Prostate gland (tissue), 2 donors: ENCODE data around the gene PRDM11. TPM values are rescaled to one million over a fixed set of nuclear protein-coding genes. Genes with fewer than 3 reads are reported as not detected.

Source experiments
- DNase-seq: peaks from one replicate; pipeline ENCODE4 v3.0.0-alpha.2; 2019; ENCODE audit warnings: low spot score
- H3K27ac ChIP-seq, 2 donors: fragments of 200-600 bp; sonication (generic); 2 replicates each; pipeline ENCODE4 v1.5.1; 2017 to 2019
- H3K27me3 ChIP-seq: fragments of 200-600 bp; sonication (generic); replicated peaks from 2 replicates; pipeline ENCODE4 v1.5.1; 2019; ENCODE audit not compliant: insufficient read depth
- H3K36me3 ChIP-seq, 2 donors: fragments of 200-600 bp; sonication (generic); 1 replicate in 1 of 2; 2 replicates in 1 of 2; pipeline versions ENCODE4 v1.5.1 to v1.8.1; 2017 to 2019
- H3K4me1 ChIP-seq: fragments of 200-600 bp; sonication (generic); replicated peaks from 2 replicates; pipeline ENCODE4 v1.5.1; 2019
- H3K4me3 ChIP-seq, 2 donors: fragments of 200-600 bp; sonication (generic); 2 replicates each; pipeline ENCODE4 v1.5.1; 2017 to 2019
- H3K9me3 ChIP-seq: fragments of 200-600 bp; sonication (generic); 2 replicates; pipeline ENCODE4 v1.5.1; 2017
- CTCF ChIP-seq, 4 experiments: fragments of 200-600 bp in 2 of 4; fragments of 450-650 bp in 2 of 4; sonication (generic) in 2 of 4; IDR thresholded peaks; 1 replicate in 3 of 4; 2 replicates in 1 of 4; pipeline ENCODE4 v1.5.1; 2016 to 2019; ENCODE audit warnings: antibody characterized with exemption in 4 of 4, mild to moderate bottlenecking in 2 of 4, moderate library complexity in 2 of 4
- POLR2A ChIP-seq: fragments of 450-650 bp; IDR thresholded peaks from one replicate; pipeline ENCODE4 v1.6.1; 2016; ENCODE audit warnings: antibody characterized with exemption, mild to moderate bottlenecking
- POLR2AphosphoS5 ChIP-seq: sonication (generic); formaldehyde crosslinking; IDR thresholded peaks from one replicate; pipeline ENCODE4 v1.6.1; 2017; ENCODE audit warnings: antibody characterized with exemption
- WGBS: methylation state at CpG from one replicate; pipeline ENCODE4 v1.1.5; 2018; 5-methylcytosine and 5-hydroxymethylcytosine counted together
- intact Hi-C: fragments of 100-400 bp; cut with DNase I; formaldehyde crosslinking; loops from one replicate; pipeline ENCODE4 v1.14.2; 2022
- total RNA-seq, 2 donors: library from RNA; depleted of rRNA; stranded (reverse); fragments of >200 nt; gene quantifications; one replicate each; pipeline ENCODE4 v1.1.0, GENCODE V29; 2016

The PRDM11 gene
- total RNA-seq, 2 donors from 2014 or later, result 13.1 to 15.3 TPM

GRCh38 chr11:45169310-45170072, 23.1 kb downstream of the PRDM11 start:
- DNase-seq, result no peak
- intact Hi-C loops, result no loop called here
- no peaks in the 10 kb centered on the region for H3K9me3 ChIP-seq
- 65% methylated on average over 3 of the region's 3 CpGs for WGBS
- TF ChIP-seq POLR2A (no peak), POLR2AphosphoS5 (no peak), CTCF (IDR thresholded peaks at IDR 0.05) (no peak)
- no peaks in the 10 kb centered on the region for H3K27me3 ChIP-seq
- no peaks in the 10 kb centered on the region for H3K4me1 ChIP-seq
- no peak overlapping the region for H3K27ac ChIP-seq
- no peaks in the 10 kb centered on the region for H3K36me3 ChIP-seq
- no peak overlapping the region for H3K4me3 ChIP-seq

GRCh38 chr11:45170484-45170883, 24.0 kb downstream of the PRDM11 start:
- Histone ChIP-seq H3K4me3 (no peak overlapping the region), H3K9me3 (no peaks in the 10 kb centered on the region), H3K27ac (no peak overlapping the region), H3K27me3 (no peaks in the 10 kb centered on the region), H3K4me1 (no peaks in the 10 kb centered on the region), H3K36me3 (no peaks in the 10 kb centered on the region)
- intact Hi-C loops, result no loop called here
- DNase-seq, result no peak
- no peak for TF ChIP-seq POLR2A
- TF ChIP-seq CTCF (IDR thresholded peaks at IDR 0.05), result no peak
- TF ChIP-seq POLR2AphosphoS5, result no peak
- WGBS, result 91% methylated on average over 2 of the region's 2 CpGs

DNA sequence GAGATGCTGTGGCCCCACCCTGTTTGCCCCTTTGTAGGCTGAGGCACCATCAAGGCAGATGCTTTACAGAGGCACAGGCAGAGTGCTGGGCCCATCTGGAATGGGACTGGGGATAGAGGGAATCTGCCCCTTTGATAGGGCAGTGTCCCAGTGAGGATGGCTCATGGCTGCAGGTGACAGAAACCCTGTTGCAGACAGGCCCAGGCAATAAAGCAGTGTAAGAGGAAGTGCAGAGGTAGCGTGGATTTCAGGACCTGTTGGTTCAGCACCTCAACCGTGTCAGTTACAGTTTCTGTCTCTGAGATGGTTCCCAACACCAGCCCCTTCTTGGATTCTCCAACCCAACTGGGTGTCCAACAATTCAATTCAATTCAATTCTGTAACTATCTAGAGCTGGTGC, 25.1 kb downstream of the PRDM11 start:
- Histone ChIP-seq H3K4me1 (no peaks in the 10 kb centered on the region), H3K9me3 (no peaks in the 10 kb centered on the region), H3K27ac (no peak overlapping the region), H3K27me3 (no peaks in the 10 kb centered on the region), H3K36me3 (no peaks in the 10 kb centered on the region), H3K4me3 (no peak overlapping the region)
- intact Hi-C loops, result no loop called here
- DNase-seq, result no peak
- 78% methylated on average over 2 of the region's 2 CpGs for WGBS
- no peak for TF ChIP-seq CTCF (IDR thresholded peaks at IDR 0.05)
- no peak for TF ChIP-seq POLR2A
- no peak for TF ChIP-seq POLR2AphosphoS5

DNA sequence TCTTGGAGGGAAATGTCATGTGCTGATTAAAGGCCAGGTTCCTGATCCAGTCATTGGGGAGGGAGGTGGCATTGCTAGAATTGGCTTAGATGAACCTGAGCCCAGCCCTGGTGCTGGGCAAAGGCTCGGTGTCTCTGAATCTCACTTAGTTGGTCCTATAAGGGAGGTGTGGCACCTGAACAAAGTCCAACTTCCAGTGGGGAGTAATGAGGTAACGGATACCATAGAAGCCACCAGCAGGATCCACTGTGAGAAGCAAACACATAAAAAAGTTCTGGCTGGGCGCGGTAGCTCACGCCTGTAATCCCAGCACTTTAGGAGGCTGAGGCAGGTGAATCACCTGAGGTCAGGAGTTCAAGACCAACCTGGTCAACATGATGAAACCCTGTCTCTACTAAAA, 26.6 kb downstream of the PRDM11 start:
- WGBS, result 93% methylated on average over 5 of the region's 5 CpGs
- Histone ChIP-seq H3K4me1 (no peaks in the 10 kb centered on the region), H3K9me3 (no peaks in the 10 kb centered on the region), H3K27ac (no peak overlapping the region), H3K27me3 (no peaks in the 10 kb centered on the region), H3K4me3 (no peak overlapping the region), H3K36me3 (no peaks in the 10 kb centered on the region)
- no peak for TF ChIP-seq POLR2AphosphoS5
- TF ChIP-seq POLR2A, result no peak
- no peak for TF ChIP-seq CTCF (IDR thresholded peaks at IDR 0.05)
- intact Hi-C loops, result no loop called here
- no peak for DNase-seq

- H3K4me3 ChIP-seq, result no peak overlapping the region
- DNase-seq, result no peak
Observed at GRCh38 chr11:45174168-45174835, 27.9 kb downstream of the PRDM11 start.

More at GRCh38 chr11:45174168-45174835, 27.9 kb downstream of the PRDM11 start:
- Histone ChIP-seq H3K36me3 (no peaks in the 10 kb centered on the region), H3K27ac (no peak overlapping the region), H3K9me3 (no peaks in the 10 kb centered on the region), H3K4me1 (no peaks in the 10 kb centered on the region), H3K27me3 (no peaks in the 10 kb centered on the region)
- TF ChIP-seq POLR2AphosphoS5, result no peak
- no peak for TF ChIP-seq POLR2A
- no peak for TF ChIP-seq CTCF (IDR thresholded peaks at IDR 0.05)
- intact Hi-C loops, result no loop called here
- 95% methylated on average over 6 of the region's 6 CpGs for WGBS
